Chondrocyte (in vitro differentiated cells): ENCODE results near the gene CCDC148. TPM values are rescaled to one million over a fixed set of nuclear protein-coding genes. Genes with fewer than 3 reads are reported as not detected.

Experiments
- DNase-seq: peaks from one replicate; pipeline ENCODE4 v3.0.0; 2021; ENCODE audit warnings: mixed read lengths, low spot score
- H3K27ac Mint-ChIP-seq: one replicate; pipeline ENCODE4 v1.8.0; 2021; ENCODE audit warnings: mild to moderate bottlenecking, moderate library complexity, mixed read lengths; ENCODE audit not compliant: unreplicated experiment
- H3K27me3 Mint-ChIP-seq: 2 replicates; pipeline ENCODE4 v1.8.0; 2021; ENCODE audit warnings: low read depth, mixed read lengths
- H3K36me3 Mint-ChIP-seq: 2 replicates; pipeline ENCODE4 v1.8.0; 2021; ENCODE audit warnings: low read depth, mixed read lengths
- H3K4me1 Mint-ChIP-seq: 2 replicates; pipeline ENCODE4 v1.8.0; 2021; ENCODE audit warnings: low read depth, mild to moderate bottlenecking, mixed read lengths
- H3K4me3 Mint-ChIP-seq: one replicate; pipeline ENCODE4 v1.8.0; 2021; ENCODE audit warnings: mild to moderate bottlenecking, moderate library complexity, mixed read lengths; ENCODE audit not compliant: unreplicated experiment
- H3K9me3 Mint-ChIP-seq: 2 replicates; pipeline ENCODE4 v1.8.0; 2021; ENCODE audit warnings: low read depth, mixed read lengths
- total RNA-seq: library from RNA; stranded (reverse); gene quantifications from 3 replicates; pipeline ENCODE4 v1.2.1, GENCODE V29; 2021
- TF ChIP-seq, protein P1 (sequence below): fragments of 200-600 bp; sonication (generic); IDR thresholded peaks from 2 replicates; pipeline ENCODE4 v1.5.0; 2021; ENCODE audit warnings: antibody characterized with exemption, mild to moderate bottlenecking, moderate library complexity

CCDC148 gene
- total RNA-seq, 1 donor from 2014 or later = 0.52 TPM

DNA sequence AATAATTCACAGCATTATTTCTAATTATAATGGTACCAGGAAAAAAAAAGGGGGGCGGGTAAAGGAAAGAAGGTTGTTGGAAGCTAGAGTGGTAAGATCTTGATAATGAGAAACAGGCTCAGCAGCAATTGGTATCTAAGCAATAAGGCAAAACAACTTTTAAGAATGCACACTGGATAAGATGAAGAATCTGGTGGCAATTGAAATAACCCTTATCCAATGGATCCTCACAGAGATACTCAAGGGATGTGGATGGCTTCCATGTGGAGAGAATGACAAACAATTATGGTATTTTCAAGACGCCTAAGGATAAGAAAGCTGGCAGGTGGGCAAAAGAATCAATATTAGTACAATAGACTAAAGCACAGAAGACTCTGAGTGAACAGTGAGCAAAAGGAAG is 201.3 kb downstream of the CCDC148 start:
- H3K4me1 Mint-ChIP-seq = peaks cover 4% of the 10 kb centered on the region
- H3K27ac Mint-ChIP-seq = no peak overlapping the region
- H3K9me3 Mint-ChIP-seq = no peaks in the 10 kb centered on the region
- no peaks in the 10 kb centered on the region for H3K27me3 Mint-ChIP-seq
- peaks cover 4% of the 10 kb centered on the region for H3K36me3 Mint-ChIP-seq
- no peak for DNase-seq
- H3K4me3 Mint-ChIP-seq = no peak overlapping the region
- TF ChIP-seq, protein P1, sequence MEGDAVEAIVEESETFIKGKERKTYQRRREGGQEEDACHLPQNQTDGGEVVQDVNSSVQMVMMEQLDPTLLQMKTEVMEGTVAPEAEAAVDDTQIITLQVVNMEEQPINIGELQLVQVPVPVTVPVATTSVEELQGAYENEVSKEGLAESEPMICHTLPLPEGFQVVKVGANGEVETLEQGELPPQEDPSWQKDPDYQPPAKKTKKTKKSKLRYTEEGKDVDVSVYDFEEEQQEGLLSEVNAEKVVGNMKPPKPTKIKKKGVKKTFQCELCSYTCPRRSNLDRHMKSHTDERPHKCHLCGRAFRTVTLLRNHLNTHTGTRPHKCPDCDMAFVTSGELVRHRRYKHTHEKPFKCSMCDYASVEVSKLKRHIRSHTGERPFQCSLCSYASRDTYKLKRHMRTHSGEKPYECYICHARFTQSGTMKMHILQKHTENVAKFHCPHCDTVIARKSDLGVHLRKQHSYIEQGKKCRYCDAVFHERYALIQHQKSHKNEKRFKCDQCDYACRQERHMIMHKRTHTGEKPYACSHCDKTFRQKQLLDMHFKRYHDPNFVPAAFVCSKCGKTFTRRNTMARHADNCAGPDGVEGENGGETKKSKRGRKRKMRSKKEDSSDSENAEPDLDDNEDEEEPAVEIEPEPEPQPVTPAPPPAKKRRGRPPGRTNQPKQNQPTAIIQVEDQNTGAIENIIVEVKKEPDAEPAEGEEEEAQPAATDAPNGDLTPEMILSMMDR = no peak

DNA sequence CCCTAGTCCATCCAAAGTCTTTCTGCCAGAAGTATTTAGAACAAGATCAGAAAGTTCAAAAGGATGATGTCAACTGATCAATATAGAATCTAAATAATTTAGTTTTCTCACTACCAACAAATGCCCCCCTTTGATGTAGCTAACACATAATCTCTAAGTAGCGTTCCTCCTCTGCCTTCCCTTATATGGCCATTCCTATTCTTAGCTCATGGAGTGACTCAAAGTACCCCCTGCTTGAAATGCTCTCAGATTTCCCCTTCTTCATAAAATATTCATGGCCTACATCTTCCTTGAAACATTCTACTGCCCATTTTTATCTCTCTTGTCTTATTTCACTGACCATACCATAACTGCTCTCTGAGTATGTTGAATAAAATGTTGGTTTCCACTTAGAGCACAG is 203.4 kb downstream of the CCDC148 start:
- H3K4me3 Mint-ChIP-seq = no peak overlapping the region
- peaks cover 4% of the 10 kb centered on the region for H3K36me3 Mint-ChIP-seq
- TF ChIP-seq, protein P1 = no peak
- H3K4me1 Mint-ChIP-seq = peaks cover 4% of the 10 kb centered on the region
- H3K9me3 Mint-ChIP-seq = no peaks in the 10 kb centered on the region
- no peak overlapping the region for H3K27ac Mint-ChIP-seq
- no peak for DNase-seq
- H3K27me3 Mint-ChIP-seq = no peaks in the 10 kb centered on the region

DNA sequence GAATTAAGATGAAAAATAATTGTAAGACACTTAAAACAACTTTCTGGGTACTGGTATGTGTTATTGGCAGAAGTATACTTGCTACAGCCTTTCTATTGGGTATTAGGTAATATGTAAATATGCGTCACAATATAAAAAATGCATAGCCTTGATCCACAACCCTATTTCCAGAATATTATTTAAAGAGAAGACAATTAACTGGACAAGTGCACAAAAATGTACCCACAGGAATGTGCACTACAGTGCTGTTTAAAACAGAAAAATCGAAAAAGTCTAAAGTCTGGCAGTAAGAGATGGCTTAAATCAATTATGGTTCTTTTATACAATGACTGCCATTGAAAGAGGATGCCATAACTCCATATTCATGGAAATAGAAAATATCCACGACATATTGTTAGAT is 205.2 kb downstream of the CCDC148 start:
- H3K36me3 Mint-ChIP-seq = peaks cover 4% of the 10 kb centered on the region
- no peak overlapping the region for H3K4me3 Mint-ChIP-seq
- H3K4me1 Mint-ChIP-seq = peaks cover 4% of the 10 kb centered on the region
- TF ChIP-seq, protein P1 = no peak
- no peaks in the 10 kb centered on the region for H3K9me3 Mint-ChIP-seq
- no peak for DNase-seq
- H3K27ac Mint-ChIP-seq = no peak overlapping the region
- no peaks in the 10 kb centered on the region for H3K27me3 Mint-ChIP-seq

DNA sequence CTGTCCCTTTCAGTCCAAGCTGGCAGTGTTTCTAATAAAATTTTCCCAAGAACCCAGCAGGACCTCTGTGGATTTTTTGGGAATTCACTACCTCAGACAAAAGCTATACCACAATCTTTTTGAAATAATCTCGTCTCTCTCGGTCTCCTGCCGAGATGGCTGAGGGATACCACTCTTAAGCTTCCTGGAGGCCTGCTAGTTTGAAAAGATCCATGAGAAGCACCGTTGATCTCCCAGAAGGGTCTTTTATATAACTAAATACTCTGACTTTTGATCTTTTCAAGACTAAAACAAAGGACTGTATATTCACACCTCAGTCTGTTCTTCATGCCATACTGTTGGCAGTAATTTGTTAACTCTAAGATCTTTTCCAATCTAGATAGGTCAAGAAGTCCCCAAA is 213.2 kb downstream of the CCDC148 start:
- Mint-ChIP-seq H3K36me3 (no peaks in the 10 kb centered on the region), H3K27ac (no peak overlapping the region), H3K9me3 (no peaks in the 10 kb centered on the region), H3K4me1 (no peaks in the 10 kb centered on the region), H3K27me3 (no peaks in the 10 kb centered on the region), H3K4me3 (no peak overlapping the region)
- TF ChIP-seq, protein P1 = no peak
- DNase-seq = no peak

DNA sequence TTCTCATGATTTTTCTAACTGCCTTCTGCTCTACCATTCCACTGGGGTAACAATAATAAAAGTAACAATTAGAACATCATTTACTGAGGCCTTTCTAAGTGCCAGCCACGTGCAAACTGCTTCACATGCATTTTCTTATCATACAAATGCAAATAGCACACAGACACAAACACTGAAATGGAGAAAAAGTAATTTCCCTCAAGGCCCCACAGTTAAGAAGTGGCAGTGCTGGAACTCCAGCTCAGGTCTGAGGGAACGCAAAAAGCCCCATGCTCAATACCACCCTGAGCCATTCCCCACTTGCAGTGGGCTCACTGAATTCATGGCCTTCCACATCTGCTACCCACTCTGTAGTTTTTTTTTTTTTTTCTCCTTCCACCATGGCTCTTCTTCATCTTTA is 214.3 kb downstream of the CCDC148 start:
- H3K27ac Mint-ChIP-seq = no peak overlapping the region
- no peaks in the 10 kb centered on the region for H3K36me3 Mint-ChIP-seq
- no peaks in the 10 kb centered on the region for H3K9me3 Mint-ChIP-seq
- no peak overlapping the region for H3K4me3 Mint-ChIP-seq
- TF ChIP-seq, protein P1 = no peak
- no peaks in the 10 kb centered on the region for H3K4me1 Mint-ChIP-seq
- H3K27me3 Mint-ChIP-seq = no peaks in the 10 kb centered on the region
- no peak for DNase-seq
